ENCODE data around the gene GNMT.
"Not testable (repeated sequence)": the region's sequence is repeated elsewhere in the genome, so short reads cannot be mapped to it uniquely, and the experiment has no call there.

The GNMT gene

GRCh38 chr6:42974919-42975505, 14.5 kb downstream of the GNMT start:
- no peak for DNase-seq (ENCODE audit: low read depth in 2 of 2)

GRCh38 chr6:42978487-42978838, 17.9 kb downstream of the GNMT start:
- DNase-seq (ENCODE audit: low read depth in 2 of 2): no peak

- peak; percentile 85 to 90 for DNase-seq (ENCODE audit: low read depth in 2 of 2)
Observed at GRCh38 chr6:42978839-42979522, 18.4 kb downstream of the GNMT start, which contains the start of gene PEX6. Gene PEX6 (minus strand): TSS chr6:42979181. CDS start chr6:42979150, 31 bp downstream.

GRCh38 chr6:42979523-42980177, 19.1 kb downstream of the GNMT start:
- no peak for DNase-seq (ENCODE audit: low read depth in 2 of 2)

GRCh38 chr6:42981836-42982235, 21.3 kb downstream of the GNMT start:
- DNase-seq (ENCODE audit: low read depth in 2 of 2): no peak

GRCh38 chr6:42984001-42984923, 23.7 kb downstream of the GNMT start, which contains the start of gene PPP2R5D:
Gene PPP2R5D (plus strand): TSS chr6:42984570. CDS start chr6:42984678, 108 bp downstream.
- peak; percentile 90 to 96 for DNase-seq (ENCODE audit: low read depth in 2 of 2)

- DNase-seq (ENCODE audit: low read depth in 2 of 2): no peak
Observed at GRCh38 chr6:42984924-42985475, 24.4 kb downstream of the GNMT start.

- no peak for DNase-seq (ENCODE audit: low read depth in 2 of 2)
Observed at GRCh38 chr6:42987533-42988451, 27.2 kb downstream of the GNMT start.

- DNase-seq (ENCODE audit: low read depth in 2 of 2): no peak
Observed at GRCh38 chr6:42988486-42989020, 28.0 kb downstream of the GNMT start.

GRCh38 chr6:42989923-42990322, 29.4 kb downstream of the GNMT start:
- DNase-seq (ENCODE audit: low read depth in 2 of 2): no peak

- no peak for DNase-seq (ENCODE audit: low read depth in 2 of 2)
Observed at GRCh38 chr6:42993445-42993844, 32.9 kb downstream of the GNMT start.

GRCh38 chr6:42996513-42996912, 36.0 kb downstream of the GNMT start:
- no peak for DNase-seq (ENCODE audit: low read depth in 2 of 2)

- not testable (repeated sequence) for DNase-seq (ENCODE audit: low read depth in 2 of 2)
Observed at GRCh38 chr6:42998205-42998604, 37.7 kb downstream of the GNMT start.

- DNase-seq (ENCODE audit: low read depth in 2 of 2): no peak
Observed at GRCh38 chr6:43001843-43002242, 41.3 kb downstream of the GNMT start.

- no peak for DNase-seq (ENCODE audit: low read depth in 2 of 2)
Observed at GRCh38 chr6:43005844-43006243, 45.3 kb downstream of the GNMT start.

GRCh38 chr6:43006251-43006650, 45.7 kb downstream of the GNMT start:
- no peak for DNase-seq (ENCODE audit: low read depth in 2 of 2)

GRCh38 chr6:43007126-43007525, 46.6 kb downstream of the GNMT start:
- DNase-seq (ENCODE audit: low read depth in 2 of 2): no peak

- no peak for DNase-seq (ENCODE audit: low read depth in 2 of 2)
Observed at GRCh38 chr6:43009124-43009523, 48.6 kb downstream of the GNMT start.

GRCh38 chr6:43011207-43011606, 50.7 kb downstream of the GNMT start:
- DNase-seq (ENCODE audit: low read depth in 2 of 2): no peak

- no peak for DNase-seq (ENCODE audit: low read depth in 2 of 2)
Observed at GRCh38 chr6:43012364-43012763, 51.8 kb downstream of the GNMT start.
